Stimulated activated CD8-positive, alpha-beta memory T cell treated with anti-CD3 and anti-CD28 coated beads, Interleukin-12 subunit alpha, Interleukin-12 subunit beta, amount 100 ng/mL, for 4 hours (primary cell): ENCODE measurements around the gene ENPP1.
"Not testable (repeated sequence)": the region's sequence is repeated elsewhere in the genome, so short reads cannot be mapped to it uniquely, and the experiment has no call there.

Experiments
- DNase-seq: peaks from one replicate; pipeline ENCODE4 v3.0.0-alpha.2; 2020; ENCODE audit warnings: low read depth

The ENPP1 gene

DNA sequence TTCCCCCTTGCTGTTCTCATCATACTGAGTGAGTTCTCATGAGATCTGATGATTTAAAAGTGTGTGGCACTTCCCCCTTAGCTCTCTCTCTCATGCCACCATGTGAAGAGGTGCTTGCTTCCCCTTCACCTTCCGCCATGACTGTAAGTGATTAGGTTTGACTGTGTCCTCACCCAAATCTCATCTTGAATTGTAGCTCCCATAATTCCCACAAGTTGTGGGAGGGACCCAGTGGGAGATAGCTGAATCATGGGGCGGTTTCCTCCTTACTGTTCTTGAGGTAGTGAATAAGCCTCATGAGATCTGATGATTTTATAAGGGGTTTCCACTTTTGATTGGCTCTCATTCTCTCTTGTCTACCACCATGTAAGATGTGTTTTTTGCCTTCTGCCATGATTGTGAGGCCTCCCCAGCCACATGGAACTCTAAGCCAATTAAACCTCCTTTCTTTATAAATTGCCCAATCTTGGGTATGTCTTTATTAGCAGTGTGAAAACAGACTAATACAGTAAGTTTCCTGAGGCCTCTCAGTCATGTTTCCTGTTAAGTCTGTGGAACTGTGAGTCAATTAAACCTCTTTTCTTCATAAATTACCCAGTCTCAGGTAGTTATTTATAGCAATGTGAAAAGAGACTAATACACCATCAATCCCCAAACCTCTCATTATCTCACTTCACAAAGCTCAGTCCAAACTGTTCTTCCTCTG is 108.4 kb downstream of the ENPP1 start:
- not testable (repeated sequence) for DNase-seq

- no peak for DNase-seq
Observed at GRCh38 chr6:131916847-131917246, 109.0 kb downstream of the ENPP1 start.

- DNase-seq = no peak
Observed at GRCh38 chr6:131917318-131917717, 109.5 kb downstream of the ENPP1 start.

DNA sequence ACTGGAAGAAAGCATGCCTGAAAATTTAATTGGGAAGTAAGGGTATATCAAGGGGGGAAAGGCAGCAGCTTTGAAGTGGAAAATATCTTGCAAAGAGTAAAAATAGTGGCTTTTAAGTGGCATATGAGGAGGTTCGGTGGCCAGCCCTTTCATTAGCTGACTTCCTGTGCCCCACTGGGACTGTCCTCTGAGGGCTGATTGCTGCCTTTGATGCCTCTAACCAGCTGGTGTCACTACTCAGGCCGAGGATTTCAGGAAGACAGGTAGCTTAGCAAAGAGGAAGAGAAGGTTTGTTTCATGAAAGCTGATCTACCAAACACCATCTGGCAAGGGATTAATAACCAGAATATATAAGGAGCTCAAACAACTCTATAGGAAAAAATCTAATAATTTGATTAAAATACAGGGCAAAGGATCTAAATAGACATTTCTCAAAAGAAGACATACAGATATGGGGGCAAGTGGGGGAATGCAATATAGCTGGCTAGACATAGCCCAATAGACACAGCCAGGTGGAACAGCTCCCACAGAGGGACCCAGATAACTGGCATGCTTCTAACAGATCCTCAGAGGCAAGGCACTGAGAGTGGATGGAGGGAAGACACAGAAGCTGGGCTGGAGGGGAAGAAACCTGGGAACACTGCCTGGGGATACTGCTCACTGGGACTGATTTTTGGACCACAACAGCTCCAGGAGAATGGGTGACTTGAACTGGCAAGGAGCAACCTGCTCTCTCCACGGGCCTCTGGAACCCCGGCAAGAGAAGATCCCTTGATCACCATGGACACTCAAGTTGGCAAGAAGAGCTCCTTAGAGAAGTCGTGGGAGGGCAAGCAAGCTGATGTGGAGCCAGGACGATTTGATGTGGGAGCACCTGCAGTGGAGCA is 110.2 kb downstream of the ENPP1 start:
- DNase-seq = no peak

GRCh38 chr6:131918650-131919355 is 111.0 kb downstream of the ENPP1 start:
- DNase-seq = no peak

- no peak for DNase-seq
Observed at GRCh38 chr6:131920656-131921055, 112.8 kb downstream of the ENPP1 start.

GRCh38 chr6:131923356-131923755 is 115.5 kb downstream of the ENPP1 start:
- no peak for DNase-seq

- DNase-seq = no peak
Observed at GRCh38 chr6:131924881-131925474, 117.2 kb downstream of the ENPP1 start.

DNA sequence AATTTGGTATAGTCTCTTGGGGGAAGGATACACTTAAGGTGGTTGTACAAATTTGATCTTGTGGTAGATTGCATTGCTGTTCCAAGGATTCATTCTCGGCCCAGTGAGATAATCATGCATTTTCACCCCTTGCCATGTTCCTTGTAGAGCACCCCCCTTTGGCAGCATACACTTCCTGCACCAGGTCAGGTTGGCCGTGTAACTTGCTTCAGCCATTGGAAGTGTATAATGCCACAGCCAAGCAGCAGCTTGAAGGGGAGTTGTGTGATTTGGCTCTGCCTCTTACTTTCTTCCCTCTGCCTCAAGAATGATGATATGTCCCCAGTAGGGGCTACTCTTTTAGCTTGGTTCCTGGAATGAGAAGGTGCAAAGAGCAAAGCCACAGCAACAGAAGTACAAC is 121.4 kb downstream of the ENPP1 start:
- DNase-seq = no peak

- DNase-seq = no peak
Observed at GRCh38 chr6:131929976-131930375, 122.2 kb downstream of the ENPP1 start.

DNA sequence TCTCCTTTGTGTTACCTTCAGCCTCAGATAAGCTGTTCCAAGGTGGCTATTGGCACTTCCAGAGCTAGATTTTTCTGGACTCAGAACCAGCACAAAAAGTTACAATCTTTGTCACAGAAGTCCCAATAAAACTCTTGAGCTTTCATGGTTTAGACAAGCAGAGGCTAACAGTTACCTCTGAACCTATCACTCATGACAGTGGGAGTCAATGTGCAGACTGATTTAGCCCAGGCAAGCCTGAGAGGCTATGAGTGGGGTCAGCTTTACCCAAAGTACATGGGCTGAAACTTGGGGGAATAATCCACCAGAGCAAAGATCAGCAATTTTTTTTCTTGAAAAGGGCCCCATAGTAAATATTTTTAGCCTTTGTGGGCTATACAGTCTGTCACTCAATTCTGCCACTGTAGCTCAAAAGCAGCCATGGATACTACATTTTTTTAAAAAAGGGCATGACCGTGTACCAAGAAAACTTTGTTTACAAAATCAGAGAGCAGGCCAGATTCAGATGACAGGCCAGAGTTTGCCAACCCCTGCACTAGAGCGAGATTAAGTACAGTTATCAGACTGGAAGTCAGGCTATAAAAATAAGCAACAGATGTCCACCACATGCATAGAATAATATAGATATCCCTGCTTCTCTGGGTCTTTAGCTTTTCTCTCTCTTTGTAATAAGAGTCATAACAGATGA is 123.4 kb downstream of the ENPP1 start:
- no peak for DNase-seq

DNA sequence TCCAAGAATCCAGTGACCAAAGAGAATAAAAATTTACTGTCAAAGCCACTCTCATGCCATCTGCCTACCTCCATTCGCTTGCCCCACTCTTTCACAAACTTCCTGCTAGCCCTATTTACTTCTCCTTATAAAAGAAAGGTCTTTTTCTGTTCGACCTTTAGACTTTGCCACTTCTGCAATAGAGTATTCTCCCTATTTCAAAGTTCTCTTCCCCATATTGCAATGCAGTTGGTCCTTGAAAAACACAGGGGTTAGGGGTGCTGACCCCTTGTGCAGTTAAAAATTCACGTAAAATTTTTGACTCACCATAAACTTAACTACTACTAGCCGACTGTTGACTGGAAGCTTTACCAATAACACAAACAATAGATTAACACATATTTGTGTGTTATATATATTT is 128.3 kb downstream of the ENPP1 start:
- no peak for DNase-seq

DNA sequence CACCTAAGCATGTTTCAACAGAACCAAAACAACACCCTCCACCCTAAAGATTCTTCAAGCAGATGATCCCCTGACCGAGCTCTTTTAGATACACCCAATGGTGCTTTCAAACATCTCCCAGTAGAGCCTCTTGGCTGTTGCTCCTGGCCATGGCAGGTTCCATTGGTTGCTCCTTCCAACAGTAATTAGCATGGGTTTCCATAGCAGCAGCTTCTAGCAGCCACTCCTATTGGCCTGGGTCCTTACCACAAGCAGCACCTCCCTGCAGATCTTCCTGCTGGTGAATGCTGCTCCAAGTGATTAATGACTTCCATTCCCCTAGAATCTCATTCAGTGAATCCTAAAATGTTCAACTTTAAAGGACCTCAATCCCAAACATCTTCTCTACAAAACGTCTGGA is 129.4 kb downstream of the ENPP1 start:
- DNase-seq = no peak

GRCh38 chr6:131937703-131938631 is 130.1 kb downstream of the ENPP1 start:
- no peak for DNase-seq
